Progenitor cell of endocrine pancreas (in vitro differentiated cells): Measurements from ENCODE around the gene TMEM139. TPM values are rescaled to one million over a fixed set of nuclear protein-coding genes. Genes with fewer than 3 reads are reported as not detected.
A peak's percentile ranks its signal among the peaks of the same experiment; 100 is the strongest.
"Not testable (repeated sequence)": the region's sequence is repeated elsewhere in the genome, so short reads cannot be mapped to it uniquely, and the experiment has no call there.

Experiments used
- DNase-seq: peaks from one replicate; pipeline ENCODE4 v3.0.0; 2021; ENCODE audit warnings: low spot score; ENCODE audit not compliant: unreplicated experiment
- H3K27ac Mint-ChIP-seq: 2 replicates; pipeline ENCODE4 v1.8.0; 2021; ENCODE audit warnings: mild to moderate bottlenecking, moderate library complexity, mixed read lengths
- H3K27me3 Mint-ChIP-seq: 2 replicates; pipeline ENCODE4 v1.8.0; 2021; ENCODE audit warnings: mixed read lengths
- H3K36me3 Mint-ChIP-seq: 2 replicates; pipeline ENCODE4 v1.8.0; 2022; ENCODE audit warnings: mixed read lengths; ENCODE audit not compliant: insufficient read depth
- H3K4me1 Mint-ChIP-seq: 2 replicates; pipeline ENCODE4 v1.8.0; 2021; ENCODE audit warnings: low read depth, mixed read lengths
- H3K4me3 Mint-ChIP-seq: 2 replicates; pipeline ENCODE4 v1.8.0; 2021; ENCODE audit warnings: low read depth, mild to moderate bottlenecking, moderate library complexity, mixed read lengths
- H3K9me3 Mint-ChIP-seq: 2 replicates; pipeline ENCODE4 v1.8.0; 2021; ENCODE audit warnings: low read depth, mixed read lengths
- CTCF ChIP-seq: fragments of 200-600 bp; sonication (generic); IDR thresholded peaks from one replicate; pipeline ENCODE4 v1.5.0; 2021; ENCODE audit warnings: antibody characterized with exemption, mild to moderate bottlenecking; ENCODE audit not compliant: unreplicated experiment
- total RNA-seq: library from RNA; stranded (reverse); gene quantifications from 2 replicates; pipeline ENCODE4 v1.2.1, GENCODE V29; 2021

The TMEM139 gene
- total RNA-seq, 1 donor from 2014 or later = 4.7 TPM

GRCh38 chr7:143257501-143257900, 27.3 kb upstream of the TMEM139 start:
- H3K27me3 Mint-ChIP-seq = no peaks in the 10 kb centered on the region
- no peak for TF ChIP-seq CTCF
- peaks cover under 1% of the 10 kb centered on the region for H3K36me3 Mint-ChIP-seq
- peaks cover 3% of the 10 kb centered on the region for H3K4me1 Mint-ChIP-seq
- H3K9me3 Mint-ChIP-seq = peaks cover 5% of the 10 kb centered on the region
- no peak overlapping the region for H3K27ac Mint-ChIP-seq
- H3K4me3 Mint-ChIP-seq = no peak overlapping the region
- no peak for DNase-seq

DNA sequence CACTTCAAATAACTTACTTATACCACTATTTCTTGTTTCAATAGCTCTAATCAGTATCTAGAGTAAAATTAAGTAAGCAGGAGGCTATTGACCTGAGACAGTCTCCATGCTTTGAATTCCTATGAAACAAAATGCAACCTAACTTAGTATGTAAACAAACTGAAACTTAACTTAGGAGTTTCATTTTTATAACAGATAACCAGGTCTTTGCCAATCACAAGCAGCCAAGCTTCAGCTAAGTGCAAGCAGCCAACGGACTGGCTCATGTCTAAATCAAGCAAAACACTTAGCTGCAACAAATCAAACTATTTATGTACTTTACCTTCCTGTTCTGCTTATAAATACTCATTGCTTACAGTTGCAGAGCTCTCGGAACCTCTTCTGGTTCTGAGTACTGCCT, 25.9 kb upstream of the TMEM139 start:
- Mint-ChIP-seq H3K27me3 (no peaks in the 10 kb centered on the region), H3K4me3 (no peak overlapping the region), H3K4me1 (peaks cover 6% of the 10 kb centered on the region), H3K36me3 (no peaks in the 10 kb centered on the region), H3K27ac (no peak overlapping the region), H3K9me3 (peaks cover 3% of the 10 kb centered on the region)
- TF ChIP-seq CTCF = no peak
- DNase-seq = no peak

GRCh38 chr7:143259765-143260164, 25.0 kb upstream of the TMEM139 start:
- Mint-ChIP-seq H3K4me3 (no peak overlapping the region), H3K27me3 (no peaks in the 10 kb centered on the region), H3K27ac (peak overlapping the region; percentile 46), H3K9me3 (no peaks in the 10 kb centered on the region), H3K4me1 (peaks cover 15% of the 10 kb centered on the region), H3K36me3 (peaks cover 3% of the 10 kb centered on the region)
- no peak for TF ChIP-seq CTCF
- no peak for DNase-seq

- no peak for TF ChIP-seq CTCF
- DNase-seq = no peak
- H3K4me3 Mint-ChIP-seq = peak overlapping the region; percentile 7
Measured at GRCh38 chr7:143261901-143262300, 22.9 kb upstream of the TMEM139 start.

DNA sequence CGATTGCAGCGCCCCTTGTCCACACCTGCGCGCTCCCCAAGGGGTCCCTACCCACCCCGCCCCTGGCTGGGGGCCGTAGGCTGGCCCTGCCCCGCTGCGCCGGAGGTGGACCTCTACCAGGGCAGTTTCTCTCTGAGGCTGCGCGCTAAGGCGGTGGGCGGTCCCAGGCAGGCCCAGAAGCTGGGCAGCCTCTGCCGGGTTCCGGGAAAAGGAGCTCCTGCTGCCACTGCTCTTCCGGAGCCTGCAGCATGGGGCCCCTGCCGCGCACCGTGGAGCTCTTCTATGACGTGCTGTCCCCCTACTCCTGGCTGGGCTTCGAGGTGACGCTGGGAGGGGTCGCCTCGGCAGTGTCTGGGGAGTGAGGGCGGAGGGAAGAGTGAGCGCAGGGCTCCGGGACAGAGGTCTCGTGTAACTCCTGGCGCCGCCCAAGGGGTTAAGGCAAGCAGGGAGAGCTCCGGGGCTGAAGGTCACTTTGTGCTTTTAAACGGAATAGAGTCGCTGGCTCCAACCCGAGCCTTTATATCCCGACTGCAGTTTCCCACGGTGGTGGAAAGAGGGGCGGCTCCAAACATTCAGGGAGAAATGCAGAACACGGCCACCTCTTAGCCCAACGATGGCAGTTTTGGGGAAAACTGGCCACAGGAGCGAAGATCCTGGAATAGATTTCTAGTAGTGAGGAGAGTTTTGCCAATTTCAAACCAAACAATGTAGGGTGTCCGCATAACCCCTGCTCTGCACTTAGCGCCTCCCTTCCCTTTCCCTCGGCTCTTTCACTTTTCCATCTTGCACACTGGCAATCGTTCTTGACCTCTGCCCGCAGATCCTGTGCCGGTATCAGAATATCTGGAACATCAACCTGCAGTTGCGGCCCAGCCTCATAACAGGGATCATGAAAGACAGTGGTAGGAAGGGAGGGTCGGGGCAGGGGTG, 21.2 kb upstream of the TMEM139 start, which contains the start of gene GSTK1:
Gene GSTK1 (plus strand): TSS at position 176 of the 930 bp plus-strand sequence. CDS start 73 bp downstream, at position 249.
- Mint-ChIP-seq H3K4me3 (peak within 1 kb of the TSS; percentile 95), H3K27me3 (no peaks in the 10 kb centered on the region), H3K9me3 (no peaks in the 10 kb centered on the region), H3K27ac (peak within 1 kb of the TSS; percentile 93), H3K36me3 (peaks cover 9% of the 10 kb centered on the region), H3K4me1 (peaks cover 18% of the 10 kb centered on the region)
- DNase-seq = peak; percentile 63
- no peak for TF ChIP-seq CTCF

More at GRCh38 chr7:143261901-143262300, 22.9 kb upstream of the TMEM139 start:
- Mint-ChIP-seq H3K9me3 (no peaks in the 10 kb centered on the region), H3K4me1 (peaks cover 18% of the 10 kb centered on the region), H3K27ac (no peak overlapping the region), H3K27me3 (no peaks in the 10 kb centered on the region), H3K36me3 (peaks cover 7% of the 10 kb centered on the region)

DNA sequence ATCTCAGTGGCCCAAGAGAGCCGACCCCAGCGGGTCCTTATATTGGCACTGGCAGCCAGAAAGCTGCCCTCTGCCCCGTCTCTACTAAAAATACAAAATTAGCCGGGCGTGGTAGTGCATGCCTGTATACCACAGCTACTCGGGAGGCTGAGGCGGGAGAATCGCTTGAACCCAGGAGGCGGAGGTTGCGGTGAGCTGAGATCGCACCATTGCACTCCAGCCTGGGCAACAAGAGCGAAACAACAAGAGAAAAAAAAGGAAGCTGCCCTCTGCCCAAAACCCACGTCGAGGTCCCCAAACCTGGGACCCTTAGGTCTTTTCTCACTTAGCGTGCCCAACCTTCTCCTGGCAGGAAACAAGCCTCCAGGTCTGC, 20.6 kb upstream of the TMEM139 start:
- Mint-ChIP-seq H3K4me3 (peak overlapping the region; percentile 95), H3K4me1 (peaks cover 18% of the 10 kb centered on the region), H3K36me3 (peaks cover 12% of the 10 kb centered on the region)
- DNase-seq, H3K9me3 Mint-ChIP-seq, H3K27ac Mint-ChIP-seq, H3K27me3 Mint-ChIP-seq: not testable (repeated sequence)
